ENCODE data around the gene KCNK6. TPM values are rescaled to one million over a fixed set of nuclear protein-coding genes. Genes with fewer than 3 reads are reported as not detected.

Gene KCNK6
- total RNA-seq, 1 donor = 5.4 TPM

GRCh38 chr19:38370299-38370698 lies 50.7 kb downstream of the KCNK6 start:
- TF ChIP-seq, protein P1, sequence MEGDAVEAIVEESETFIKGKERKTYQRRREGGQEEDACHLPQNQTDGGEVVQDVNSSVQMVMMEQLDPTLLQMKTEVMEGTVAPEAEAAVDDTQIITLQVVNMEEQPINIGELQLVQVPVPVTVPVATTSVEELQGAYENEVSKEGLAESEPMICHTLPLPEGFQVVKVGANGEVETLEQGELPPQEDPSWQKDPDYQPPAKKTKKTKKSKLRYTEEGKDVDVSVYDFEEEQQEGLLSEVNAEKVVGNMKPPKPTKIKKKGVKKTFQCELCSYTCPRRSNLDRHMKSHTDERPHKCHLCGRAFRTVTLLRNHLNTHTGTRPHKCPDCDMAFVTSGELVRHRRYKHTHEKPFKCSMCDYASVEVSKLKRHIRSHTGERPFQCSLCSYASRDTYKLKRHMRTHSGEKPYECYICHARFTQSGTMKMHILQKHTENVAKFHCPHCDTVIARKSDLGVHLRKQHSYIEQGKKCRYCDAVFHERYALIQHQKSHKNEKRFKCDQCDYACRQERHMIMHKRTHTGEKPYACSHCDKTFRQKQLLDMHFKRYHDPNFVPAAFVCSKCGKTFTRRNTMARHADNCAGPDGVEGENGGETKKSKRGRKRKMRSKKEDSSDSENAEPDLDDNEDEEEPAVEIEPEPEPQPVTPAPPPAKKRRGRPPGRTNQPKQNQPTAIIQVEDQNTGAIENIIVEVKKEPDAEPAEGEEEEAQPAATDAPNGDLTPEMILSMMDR (IDR thresholded peaks at IDR 0.05; ENCODE audit: extremely low read depth, low read depth, low read length) = no peak
- H3K4me3 ChIP-seq (ENCODE audit: insufficient read depth, low read length) = no peak overlapping the region
- no peak overlapping the region for H3K27ac ChIP-seq (ENCODE audit: low read depth, low read length)
- no peaks in the 10 kb centered on the region for H3K4me1 ChIP-seq (ENCODE audit: insufficient read depth, low read length)
- peaks cover 4% of the 10 kb centered on the region for H4K20me1 ChIP-seq (ENCODE audit: insufficient read depth, low read length)
- no peaks in the 10 kb centered on the region for H3K9me3 ChIP-seq (ENCODE audit: low read depth, low read length)
- H3K79me2 ChIP-seq (ENCODE audit: insufficient read depth, low read length) = peaks cover 6% of the 10 kb centered on the region
- peak; percentile 5 for DNase-seq (ENCODE audit: insufficient read length, low spot score, missing footprints)
- H3K4me2 ChIP-seq (ENCODE audit: insufficient read depth, low read length) = no peak overlapping the region
- H3K27me3 ChIP-seq (ENCODE audit: insufficient read depth, low read length) = peaks cover 3% of the 10 kb centered on the region
- no peak overlapping the region for H2AFZ ChIP-seq (ENCODE audit: low read length)
- no peaks in the 10 kb centered on the region for H3K36me3 ChIP-seq (ENCODE audit: insufficient read depth, low read length)

DNA sequence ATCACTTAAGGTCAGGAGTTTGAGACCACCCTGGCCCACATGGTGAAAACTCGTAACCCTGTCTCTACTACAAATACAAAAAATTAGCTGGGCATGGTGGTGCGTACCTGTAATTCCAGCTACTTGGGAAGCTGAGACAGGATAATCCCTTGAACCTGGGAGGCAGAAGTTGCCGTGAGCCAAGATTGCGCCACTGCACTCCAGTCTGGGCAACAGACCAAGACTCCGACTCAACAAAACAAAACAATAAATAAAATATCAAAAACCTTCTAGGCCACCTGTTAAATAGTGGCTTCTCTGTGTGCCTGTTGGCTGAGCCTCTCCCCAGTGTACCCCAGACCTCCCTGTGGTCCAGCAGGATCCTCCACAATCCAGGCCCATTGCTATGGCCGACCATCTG lies 51.4 kb downstream of the KCNK6 start:
- TF ChIP-seq, protein P1 (IDR thresholded peaks at IDR 0.05; ENCODE audit: extremely low read depth, low read depth, low read length) = no peak
- Histone ChIP-seq H3K79me2 (ENCODE audit: insufficient read depth, low read length) (peaks cover 14% of the 10 kb centered on the region), H3K4me2 (ENCODE audit: insufficient read depth, low read length) (no peak overlapping the region), H3K4me3 (ENCODE audit: insufficient read depth, low read length) (no peak overlapping the region), H2AFZ (ENCODE audit: low read length) (no peak overlapping the region), H3K4me1 (ENCODE audit: insufficient read depth, low read length) (peaks cover 7% of the 10 kb centered on the region), H3K27ac (ENCODE audit: low read depth, low read length) (no peak overlapping the region), H3K9me3 (ENCODE audit: low read depth, low read length) (no peaks in the 10 kb centered on the region), H3K27me3 (ENCODE audit: insufficient read depth, low read length) (peaks cover 3% of the 10 kb centered on the region), H3K36me3 (ENCODE audit: insufficient read depth, low read length) (no peaks in the 10 kb centered on the region), H4K20me1 (ENCODE audit: insufficient read depth, low read length) (peaks cover 10% of the 10 kb centered on the region)
- peak; percentile 48 for DNase-seq (ENCODE audit: insufficient read length, low spot score, missing footprints)

GRCh38 chr19:38373907-38374331 lies 54.3 kb downstream of the KCNK6 start:
- Histone ChIP-seq H3K27ac (ENCODE audit: low read depth, low read length) (peak overlapping the region; percentile 31), H3K4me2 (ENCODE audit: insufficient read depth, low read length) (peak overlapping the region; percentile 72), H2AFZ (ENCODE audit: low read length) (peak overlapping the region; percentile 77), H3K27me3 (ENCODE audit: insufficient read depth, low read length) (peaks cover 1% of the 10 kb centered on the region), H3K79me2 (ENCODE audit: insufficient read depth, low read length) (peaks cover 43% of the 10 kb centered on the region), H3K4me1 (ENCODE audit: insufficient read depth, low read length) (peaks cover 15% of the 10 kb centered on the region), H3K36me3 (ENCODE audit: insufficient read depth, low read length) (peaks cover 13% of the 10 kb centered on the region), H3K9me3 (ENCODE audit: low read depth, low read length) (no peaks in the 10 kb centered on the region), H4K20me1 (ENCODE audit: insufficient read depth, low read length) (peaks cover 25% of the 10 kb centered on the region), H3K4me3 (ENCODE audit: insufficient read depth, low read length) (peak overlapping the region; percentile 98)
- TF ChIP-seq, protein P1 (IDR thresholded peaks at IDR 0.05; ENCODE audit: extremely low read depth, low read depth, low read length) = no peak
- DNase-seq (ENCODE audit: insufficient read length, low spot score, missing footprints) = no peak

- peaks cover 19% of the 10 kb centered on the region for H3K36me3 ChIP-seq (ENCODE audit: insufficient read depth, low read length)
- H3K27me3 ChIP-seq (ENCODE audit: insufficient read depth, low read length) = no peaks in the 10 kb centered on the region
- H3K4me2 ChIP-seq (ENCODE audit: insufficient read depth, low read length) = peak within 1 kb of the TSS; percentile 88
- DNase-seq (ENCODE audit: insufficient read length, low spot score, missing footprints) = peak; percentile 99
- peak within 1 kb of the TSS; percentile 95 for H3K27ac ChIP-seq (ENCODE audit: low read depth, low read length)
- H3K4me3 ChIP-seq (ENCODE audit: insufficient read depth, low read length) = peak within 1 kb of the TSS; percentile 98
- H2AFZ ChIP-seq (ENCODE audit: low read length) = peak within 1 kb of the TSS; percentile 91
- no peaks in the 10 kb centered on the region for H3K9me3 ChIP-seq (ENCODE audit: low read depth, low read length)
- peaks cover 15% of the 10 kb centered on the region for H3K4me1 ChIP-seq (ENCODE audit: insufficient read depth, low read length)
- peaks cover 49% of the 10 kb centered on the region for H3K79me2 ChIP-seq (ENCODE audit: insufficient read depth, low read length)
- H4K20me1 ChIP-seq (ENCODE audit: insufficient read depth, low read length) = peaks cover 31% of the 10 kb centered on the region
- TF ChIP-seq, protein P1 (IDR thresholded peaks at IDR 0.05; ENCODE audit: extremely low read depth, low read depth, low read length) = no peak
Measured at GRCh38 chr19:38374332-38375097, 54.9 kb downstream of the KCNK6 start, which contains the start of gene PSMD8. PSMD8 (plus strand) TSS chr19:38374571; CDS start chr19:38374602, 31 bp downstream.

Data from osteoblast (primary cell).